ENCODE measurements around the gene RIPOR3. TPM values are rescaled to one million over a fixed set of nuclear protein-coding genes. Genes with fewer than 3 reads are reported as not detected.

RIPOR3 gene, protein sequence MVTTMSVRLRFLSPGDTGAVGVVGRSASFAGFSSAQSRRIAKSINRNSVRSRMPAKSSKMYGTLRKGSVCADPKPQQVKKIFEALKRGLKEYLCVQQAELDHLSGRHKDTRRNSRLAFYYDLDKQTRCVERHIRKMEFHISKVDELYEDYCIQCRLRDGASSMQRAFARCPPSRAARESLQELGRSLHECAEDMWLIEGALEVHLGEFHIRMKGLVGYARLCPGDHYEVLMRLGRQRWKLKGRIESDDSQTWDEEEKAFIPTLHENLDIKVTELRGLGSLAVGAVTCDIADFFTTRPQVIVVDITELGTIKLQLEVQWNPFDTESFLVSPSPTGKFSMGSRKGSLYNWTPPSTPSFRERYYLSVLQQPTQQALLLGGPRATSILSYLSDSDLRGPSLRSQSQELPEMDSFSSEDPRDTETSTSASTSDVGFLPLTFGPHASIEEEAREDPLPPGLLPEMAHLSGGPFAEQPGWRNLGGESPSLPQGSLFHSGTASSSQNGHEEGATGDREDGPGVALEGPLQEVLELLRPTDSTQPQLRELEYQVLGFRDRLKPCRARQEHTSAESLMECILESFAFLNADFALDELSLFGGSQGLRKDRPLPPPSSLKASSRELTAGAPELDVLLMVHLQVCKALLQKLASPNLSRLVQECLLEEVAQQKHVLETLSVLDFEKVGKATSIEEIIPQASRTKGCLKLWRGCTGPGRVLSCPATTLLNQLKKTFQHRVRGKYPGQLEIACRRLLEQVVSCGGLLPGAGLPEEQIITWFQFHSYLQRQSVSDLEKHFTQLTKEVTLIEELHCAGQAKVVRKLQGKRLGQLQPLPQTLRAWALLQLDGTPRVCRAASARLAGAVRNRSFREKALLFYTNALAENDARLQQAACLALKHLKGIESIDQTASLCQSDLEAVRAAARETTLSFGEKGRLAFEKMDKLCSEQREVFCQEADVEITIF
- 0.38 and 0.47 TPM in 2 replicates for total RNA-seq (2014; rRNA removed; shearing (Covaris generic); ENCODE audit: low replicate concordance)

DNA sequence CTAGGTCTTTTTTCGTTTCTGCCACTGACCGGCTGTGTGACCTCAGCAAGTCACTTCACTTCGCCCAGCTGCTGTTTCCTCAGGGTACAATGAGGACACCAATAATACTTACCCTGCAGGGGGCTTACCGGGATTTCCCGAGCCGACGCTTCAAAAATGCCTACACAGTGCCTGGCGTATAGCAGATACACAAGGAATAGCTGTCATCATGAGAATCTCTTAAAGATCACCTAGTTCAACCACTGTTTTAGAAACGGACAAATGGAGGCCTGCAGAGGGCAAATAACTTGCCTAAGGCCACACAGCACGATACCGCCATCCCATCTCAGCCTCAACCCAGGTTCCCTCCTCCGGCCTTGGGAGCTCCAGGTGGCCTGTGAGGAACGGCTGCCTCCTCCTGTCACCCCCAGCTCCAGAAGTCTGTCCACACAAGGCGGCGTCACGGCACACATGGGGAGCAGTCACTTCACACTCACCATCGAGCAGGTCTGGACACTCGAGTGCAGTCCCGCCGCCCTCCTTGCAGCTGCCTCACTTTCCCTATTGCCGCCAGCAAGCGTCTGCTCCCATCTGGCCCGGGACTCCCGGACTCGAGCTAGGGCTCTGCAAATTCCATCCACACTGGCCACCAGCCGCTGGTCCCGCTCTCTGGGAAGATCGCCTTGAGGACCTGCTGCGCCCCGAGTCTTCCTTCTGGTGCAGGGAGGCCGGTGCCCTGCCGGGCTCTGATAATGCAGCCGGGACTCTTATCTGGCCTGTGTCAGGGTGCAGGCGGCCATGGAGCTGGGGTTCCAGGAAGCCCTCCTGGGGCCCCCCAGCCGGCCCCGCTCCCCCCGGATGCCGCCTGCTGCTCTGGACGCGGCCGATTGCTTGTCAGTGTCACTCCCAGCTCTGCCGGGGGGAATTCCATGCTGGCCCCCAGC, at the start of gene RIPOR3:
TSS of gene RIPOR3 (minus strand) at position 893 of the 923 bp plus-strand sequence. CDS start at position 479, 414 bp downstream.
- no peak for DNase-seq (ENCODE audit: low read depth)
- in situ Hi-C loops (cut with HindIII; ENCODE audit: low pct_unique_long_range_greater_than_20kb, low sequenced_read_pairs), result no loop called here

DNA sequence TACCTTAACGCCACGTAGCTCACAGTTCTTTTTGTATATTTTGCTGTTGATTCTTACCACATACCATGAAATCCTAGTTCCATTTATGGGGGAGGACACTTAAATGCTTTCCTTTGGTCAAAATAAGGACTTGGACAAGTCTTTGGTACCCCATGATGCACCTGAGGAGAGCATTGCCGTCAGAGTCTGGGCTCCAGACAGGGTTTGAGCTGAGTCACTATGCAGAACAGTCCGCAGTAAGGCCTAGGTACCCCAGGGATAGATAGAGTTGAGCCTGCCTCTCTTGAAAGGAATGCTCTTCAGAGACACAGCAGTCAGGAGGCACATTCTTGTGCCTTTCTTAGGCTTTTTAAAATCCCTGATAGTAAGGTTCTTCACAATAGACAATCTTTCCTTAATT, 46.0 kb upstream of the RIPOR3 start:
- in situ Hi-C loops (cut with HindIII; ENCODE audit: low pct_unique_long_range_greater_than_20kb, low sequenced_read_pairs), result loop anchor here (10.0 kb wide), 2 partner anchors 73 to 113 kb away; no protein-coding TSS in a partner anchor
- DNase-seq (ENCODE audit: low read depth), result no peak

DNA sequence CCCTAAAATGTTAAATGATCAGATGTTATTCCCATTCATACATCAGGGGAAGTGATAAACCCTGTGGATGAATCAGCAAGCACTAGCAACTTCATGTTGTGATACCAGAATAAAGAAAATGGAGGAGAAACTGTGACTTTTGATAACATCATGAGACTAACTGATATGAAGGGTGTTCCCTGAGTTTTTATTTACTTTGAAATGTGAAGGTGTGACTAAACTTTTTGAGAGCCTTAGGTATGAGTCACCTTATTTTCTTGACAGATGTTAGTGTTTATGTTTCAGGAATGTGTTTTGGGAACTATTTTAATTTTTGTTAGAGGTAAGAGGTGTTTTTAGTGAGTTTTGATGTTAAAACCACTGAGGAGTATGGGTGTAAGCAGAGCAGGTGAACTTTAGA, 44.5 kb upstream of the RIPOR3 start:
- in situ Hi-C loops (cut with HindIII; ENCODE audit: low pct_unique_long_range_greater_than_20kb, low sequenced_read_pairs), result loop anchor here (10.0 kb wide), 2 partner anchors 71 to 111 kb away; no protein-coding TSS in a partner anchor
- no peak for DNase-seq (ENCODE audit: low read depth)

DNA sequence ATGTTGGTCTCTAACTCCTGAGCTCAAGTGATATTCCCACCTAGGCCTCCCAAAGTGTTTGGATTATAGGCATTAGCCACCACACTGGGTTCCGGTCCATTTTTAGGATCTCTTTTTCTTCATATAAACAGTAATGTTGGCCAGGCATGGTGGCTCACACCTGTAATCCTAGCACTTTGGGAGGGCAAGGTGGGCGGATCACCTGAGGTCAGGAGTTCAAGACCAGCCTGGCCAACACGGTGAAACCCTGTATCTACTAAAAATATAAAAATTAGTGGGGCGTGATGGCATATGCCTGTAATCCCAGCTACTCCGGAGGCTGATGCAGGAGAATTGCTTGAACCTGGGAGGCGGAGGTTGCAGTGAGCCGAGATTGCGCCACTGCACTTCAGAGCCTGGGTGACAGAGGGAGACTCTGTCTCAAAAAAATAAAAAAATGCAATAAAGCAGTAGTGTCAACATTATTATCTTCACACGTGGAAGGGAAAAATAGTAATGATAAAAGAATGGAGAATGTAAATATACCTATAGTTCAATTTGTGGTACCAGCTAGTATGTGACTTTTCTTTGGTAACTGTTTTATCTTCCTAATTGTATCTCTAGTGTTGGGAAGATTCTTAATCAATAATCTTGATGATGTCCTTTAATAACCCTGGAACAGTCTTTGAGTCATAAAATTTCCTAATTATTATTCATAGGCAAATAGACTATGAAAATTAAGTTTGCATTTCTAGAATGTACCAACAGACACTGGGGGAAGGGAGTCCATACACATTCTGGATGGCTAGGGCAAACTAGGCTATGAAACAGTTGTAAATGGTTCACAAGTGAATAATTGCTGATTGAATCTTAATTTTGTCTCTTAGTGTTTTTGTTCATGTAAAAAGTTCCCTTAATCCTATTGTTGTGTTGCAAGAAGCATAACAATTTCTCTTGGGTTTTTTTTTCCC, 43.7 kb upstream of the RIPOR3 start:
- in situ Hi-C loops (cut with HindIII; ENCODE audit: low pct_unique_long_range_greater_than_20kb, low sequenced_read_pairs), result loop anchor here (10.0 kb wide), 2 partner anchors 70 to 110 kb away; no protein-coding TSS in a partner anchor
- no peak for DNase-seq (ENCODE audit: low read depth)

DNA sequence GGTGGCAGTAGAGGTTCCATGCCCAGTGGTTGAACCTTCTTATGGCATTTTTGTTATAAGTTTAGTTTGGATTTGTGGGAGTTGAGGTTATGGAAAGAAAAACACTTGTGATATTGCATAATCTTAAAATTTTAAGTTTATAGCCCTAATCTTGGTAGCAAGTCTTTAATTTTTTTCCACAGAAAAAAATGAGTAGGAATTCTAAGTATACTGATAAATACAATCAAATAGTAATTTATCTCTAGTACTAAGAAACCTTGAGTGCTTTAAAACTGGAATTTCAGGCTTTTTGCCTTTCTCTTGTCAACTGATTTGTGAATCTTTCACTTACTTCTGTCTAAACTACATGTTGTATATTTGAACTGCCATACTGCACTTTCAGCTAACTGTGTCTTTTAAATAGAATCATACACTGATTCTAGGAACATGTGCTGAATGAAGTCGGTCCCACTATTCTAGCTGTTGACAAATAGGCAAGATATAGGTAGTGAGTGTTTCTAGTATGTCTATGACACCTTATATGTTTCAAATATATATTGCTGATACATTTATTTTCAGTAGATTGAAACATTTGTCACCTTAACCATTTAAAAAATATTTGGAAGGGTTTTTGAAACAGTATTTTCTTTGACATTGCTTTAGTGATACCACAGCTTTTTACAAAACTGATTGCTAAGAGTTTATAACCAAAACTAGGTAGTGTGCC, 42.5 kb upstream of the RIPOR3 start:
- in situ Hi-C loops (cut with HindIII; ENCODE audit: low pct_unique_long_range_greater_than_20kb, low sequenced_read_pairs), result loop anchor here (10.0 kb wide), 2 partner anchors 69 to 109 kb away; no protein-coding TSS in a partner anchor
- no peak for DNase-seq (ENCODE audit: low read depth)

DNA sequence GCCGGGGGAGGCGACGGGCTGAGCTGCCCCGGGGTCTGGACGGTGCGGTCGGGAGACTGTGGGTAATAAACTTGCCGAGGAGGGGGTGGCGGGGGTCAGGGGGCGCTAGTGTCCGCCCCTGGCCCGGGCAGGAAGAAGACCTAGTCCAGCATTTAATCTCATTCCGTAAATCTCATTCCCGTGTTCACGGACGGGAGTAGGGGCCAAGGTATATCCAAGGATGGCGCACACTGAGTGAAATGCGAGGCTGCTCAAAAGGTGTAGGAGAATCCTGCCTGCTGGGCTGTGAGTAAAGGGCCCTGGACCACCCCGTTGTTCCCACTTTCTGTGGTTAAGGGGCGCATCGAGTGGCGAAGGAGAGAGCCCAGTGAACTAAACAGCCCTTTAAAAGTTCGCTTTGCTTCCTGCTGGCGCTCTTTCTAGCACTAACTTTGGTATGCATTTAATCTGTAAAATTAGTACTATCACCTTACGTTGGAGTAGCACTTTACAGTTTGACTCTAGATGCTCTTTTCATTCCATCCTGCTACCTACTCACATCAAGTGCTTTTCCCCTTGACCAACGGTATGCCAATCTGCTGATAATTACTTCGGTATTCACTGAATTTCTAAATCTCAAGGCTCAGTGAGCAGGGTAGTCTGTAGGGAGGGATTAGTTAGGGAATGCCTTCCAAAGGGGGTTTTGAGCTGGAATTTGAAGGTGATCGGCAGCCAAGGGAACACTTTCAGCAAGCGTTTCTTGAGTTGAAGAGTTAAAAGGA, 40.8 kb upstream of the RIPOR3 start:
- no peak for DNase-seq (ENCODE audit: low read depth)
- in situ Hi-C loops (cut with HindIII; ENCODE audit: low pct_unique_long_range_greater_than_20kb, low sequenced_read_pairs), result loop anchor here (10.0 kb wide), 2 partner anchors 67 to 107 kb away; no protein-coding TSS in a partner anchor

DNA sequence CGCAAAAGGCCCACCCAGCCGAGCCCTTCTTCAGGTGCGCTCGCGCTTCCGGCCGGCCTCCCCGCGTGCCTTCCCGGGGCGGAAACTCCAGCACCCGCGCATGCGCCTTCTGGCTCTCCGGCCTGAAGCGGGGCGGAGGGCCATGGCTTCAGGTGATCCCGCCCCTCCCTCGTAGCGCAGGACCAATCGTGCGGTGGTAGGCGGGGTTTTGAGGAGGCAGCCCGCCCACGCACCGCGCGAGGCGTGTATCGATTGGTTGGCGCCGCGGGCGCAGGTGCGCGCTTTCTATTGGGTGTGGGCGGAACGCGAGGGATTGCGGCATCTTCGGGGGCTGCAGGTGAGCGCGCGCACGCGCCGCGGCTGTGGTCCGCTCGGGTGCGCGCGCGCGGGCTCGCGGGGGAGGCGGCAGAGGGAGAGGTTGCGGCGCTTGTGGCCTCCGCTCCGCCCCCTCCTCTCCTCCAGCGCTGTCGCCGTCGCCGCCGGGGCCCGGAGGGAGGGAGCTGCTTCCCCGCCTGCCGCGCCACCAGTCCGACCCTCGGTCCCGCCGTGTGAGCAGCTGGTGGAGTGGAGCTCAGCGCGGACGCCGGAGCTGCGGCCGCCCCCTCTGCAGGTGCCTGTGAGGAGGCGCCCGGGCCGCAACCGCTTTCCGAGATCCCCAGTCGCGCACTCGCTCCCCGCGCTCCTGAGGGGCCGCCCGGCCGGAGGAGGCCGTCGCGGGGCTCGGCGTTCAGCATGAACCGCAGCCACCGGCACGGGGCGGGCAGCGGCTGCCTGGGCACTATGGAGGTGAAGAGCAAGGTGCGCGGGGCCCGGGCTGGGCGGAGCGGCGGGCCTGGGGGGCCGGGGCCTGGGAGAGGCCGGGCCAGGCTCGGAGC, 40.0 kb upstream of the RIPOR3 start, which contains the start of gene PARD6B:
TSS of gene PARD6B (plus strand) at position 526 of the 875 bp plus-strand sequence. CDS start at position 733, 207 bp downstream.
- peak; percentile 100 for DNase-seq (ENCODE audit: low read depth)
- in situ Hi-C loops (cut with HindIII; ENCODE audit: low pct_unique_long_range_greater_than_20kb, low sequenced_read_pairs), result loop anchor here (10.0 kb wide), 2 partner anchors 66 to 106 kb away; no protein-coding TSS in a partner anchor

DNA sequence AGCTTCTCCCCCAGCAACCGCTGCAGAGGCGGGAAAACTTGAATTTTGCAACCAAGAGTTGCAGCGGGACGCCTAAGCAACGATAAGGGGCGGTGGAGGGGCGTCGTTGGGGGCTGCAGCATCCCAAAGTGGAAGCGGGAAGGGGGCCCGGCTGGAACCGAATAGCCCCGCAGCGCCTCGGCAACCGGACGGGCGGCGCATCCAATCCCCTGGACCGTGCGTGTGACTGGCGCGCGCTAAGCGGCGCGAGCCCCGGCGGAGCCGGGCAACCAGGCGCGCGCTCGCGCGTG, 39.4 kb upstream of the RIPOR3 start:
- in situ Hi-C loops (cut with HindIII; ENCODE audit: low pct_unique_long_range_greater_than_20kb, low sequenced_read_pairs), result loop anchor here (10.0 kb wide), 2 partner anchors 66 to 106 kb away; no protein-coding TSS in a partner anchor
- no peak for DNase-seq (ENCODE audit: low read depth)

DNA sequence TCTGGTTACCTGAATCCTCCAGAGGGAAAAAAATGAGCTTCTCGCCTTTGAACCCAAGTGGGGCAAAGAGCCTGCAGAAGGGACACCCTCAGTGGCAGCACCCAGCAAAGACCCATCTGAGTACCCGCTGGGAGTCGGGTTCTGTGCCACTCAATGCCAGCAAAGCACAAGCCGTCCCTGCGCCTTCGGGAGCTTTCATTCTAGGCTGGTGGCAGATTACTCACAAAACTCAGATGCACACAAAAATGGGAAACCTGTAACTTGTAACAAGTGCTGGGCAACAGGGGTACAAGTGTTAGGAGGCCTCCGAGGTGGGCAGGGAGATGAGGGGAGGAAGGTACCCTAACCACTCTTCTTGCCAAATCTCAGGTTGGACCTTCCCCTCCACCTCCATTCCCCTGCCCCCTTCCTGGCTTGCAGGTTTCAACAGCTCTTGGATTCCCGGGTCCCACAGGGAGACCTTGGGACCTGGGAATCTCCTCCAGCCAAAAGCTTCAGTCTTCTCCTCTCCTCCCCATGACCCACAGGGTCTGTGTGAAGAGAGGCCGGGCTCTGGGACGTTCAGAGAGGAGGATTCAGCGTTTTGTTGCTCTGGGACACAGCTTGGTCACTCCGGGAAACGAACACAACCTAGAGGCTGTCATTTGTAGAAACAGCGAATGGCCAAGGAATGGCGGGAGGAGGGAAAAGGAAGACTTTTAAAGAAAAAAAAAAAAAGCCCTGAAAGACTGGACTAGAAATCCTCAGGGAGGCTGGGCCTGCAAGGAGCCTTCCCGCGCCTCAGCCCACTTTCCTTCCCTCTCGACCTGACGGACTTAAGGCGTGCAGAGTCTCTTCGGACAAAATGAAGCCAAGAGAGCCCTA, 38.8 kb upstream of the RIPOR3 start:
- DNase-seq (ENCODE audit: low read depth), result peak; percentile 84
- in situ Hi-C loops (cut with HindIII; ENCODE audit: low pct_unique_long_range_greater_than_20kb, low sequenced_read_pairs), result loop anchor here (10.0 kb wide), 2 partner anchors 65 to 105 kb away; no protein-coding TSS in a partner anchor

DNA sequence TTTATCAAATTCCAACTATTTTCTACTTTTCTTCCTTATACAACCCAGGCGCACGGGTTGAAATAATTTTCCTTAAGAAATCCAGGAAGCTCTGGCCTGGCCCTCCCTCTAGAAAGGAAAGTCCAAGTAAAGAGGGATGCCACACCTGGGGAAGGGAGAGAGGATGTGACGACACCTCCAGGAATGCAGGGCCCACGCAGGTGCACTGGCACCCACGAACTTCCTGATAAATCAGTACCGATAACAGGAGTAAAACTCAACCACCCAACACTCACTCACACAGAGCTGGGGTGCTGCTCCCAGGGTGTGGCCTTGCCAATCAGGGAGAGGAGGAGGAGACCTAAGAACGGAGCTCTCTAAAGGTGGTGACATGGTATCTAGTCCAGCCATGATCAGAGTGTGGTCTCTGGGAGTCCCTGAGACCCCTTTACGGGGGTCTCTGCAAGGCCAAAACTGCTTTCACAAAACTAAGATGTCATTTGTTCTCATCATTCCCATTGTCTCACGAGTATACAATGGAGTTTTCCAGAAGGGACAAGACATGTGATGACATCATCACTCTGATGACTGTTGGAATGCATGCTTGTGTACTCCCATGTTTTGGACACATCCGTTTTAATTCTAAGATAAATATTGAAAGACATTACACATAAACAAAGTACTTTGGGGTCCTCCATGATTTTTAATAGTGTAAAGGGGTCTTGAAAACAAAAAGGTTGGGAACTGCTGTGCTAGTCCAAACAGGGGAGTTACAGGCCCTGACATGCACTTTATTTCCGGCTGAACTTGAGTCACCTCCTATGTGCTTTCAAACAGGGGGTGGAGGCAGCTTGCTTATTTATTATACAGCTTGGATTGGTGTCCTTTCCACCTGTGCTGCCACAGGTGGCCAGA, 37.9 kb upstream of the RIPOR3 start:
- DNase-seq (ENCODE audit: low read depth), result peak; percentile 70
- in situ Hi-C loops (cut with HindIII; ENCODE audit: low pct_unique_long_range_greater_than_20kb, low sequenced_read_pairs), result no loop called here

DNA sequence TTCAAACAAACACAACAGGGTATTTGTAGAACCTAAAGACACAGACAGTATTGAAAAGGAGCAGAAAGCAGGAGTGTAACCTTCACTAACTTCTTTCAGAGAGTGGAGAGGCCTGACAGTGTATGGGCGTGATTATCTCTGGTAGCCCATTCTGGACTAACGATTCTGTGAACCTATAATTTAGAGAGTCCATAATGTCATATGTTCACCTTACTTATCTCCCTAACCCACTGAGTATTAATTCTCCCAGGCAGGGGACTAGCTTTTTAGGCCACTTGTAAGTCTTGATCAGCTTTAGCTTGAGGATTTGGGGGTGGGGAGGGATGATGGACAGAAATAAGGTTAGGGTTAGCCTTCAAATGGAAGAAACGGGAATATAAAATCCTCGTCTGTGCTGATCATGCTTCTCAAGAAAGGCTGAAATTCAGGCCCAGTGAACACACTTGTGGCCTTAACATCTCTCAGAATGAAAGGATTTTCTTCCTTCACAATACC, 37.2 kb upstream of the RIPOR3 start:
- in situ Hi-C loops (cut with HindIII; ENCODE audit: low pct_unique_long_range_greater_than_20kb, low sequenced_read_pairs), result no loop called here

DNA sequence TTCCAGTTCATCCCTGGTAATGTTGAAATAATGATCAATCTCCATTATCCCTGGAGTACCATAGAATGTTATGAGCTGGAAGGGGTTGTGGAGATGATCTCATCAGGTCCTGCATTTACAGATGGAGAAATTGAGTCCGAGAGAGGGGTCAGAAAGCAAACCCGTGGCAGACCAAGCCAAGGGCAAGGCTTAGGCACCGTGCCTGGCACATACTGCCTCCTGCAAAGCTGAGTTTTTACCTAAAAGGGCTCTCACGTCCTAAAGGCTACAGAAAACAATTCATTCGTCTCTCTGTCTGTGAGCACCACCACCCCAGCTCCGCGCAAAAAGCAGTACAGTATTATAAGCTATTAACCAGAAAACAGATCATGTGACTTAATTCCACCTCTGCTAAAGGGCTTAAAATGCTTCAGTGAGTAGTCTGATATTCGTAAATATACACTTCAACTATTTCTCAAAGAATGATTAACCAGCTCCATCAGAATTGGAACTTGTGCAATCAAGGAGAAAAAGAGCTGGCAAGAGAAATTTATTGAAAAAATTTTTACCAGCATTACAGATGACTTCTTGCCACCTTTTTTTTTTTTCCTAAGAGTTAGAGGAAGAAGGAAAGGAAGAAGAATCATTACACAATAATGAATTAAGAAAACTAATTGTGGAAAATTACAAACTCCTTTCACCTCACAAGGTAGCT, 36.6 kb upstream of the RIPOR3 start:
- DNase-seq (ENCODE audit: low read depth), result peak; percentile 98
- in situ Hi-C loops (cut with HindIII; ENCODE audit: low pct_unique_long_range_greater_than_20kb, low sequenced_read_pairs), result no loop called here

More for the DNA sequence above, 37.2 kb upstream of the RIPOR3 start:
- no peak for DNase-seq (ENCODE audit: low read depth)
